ENCODE results near the gene OSTF1.

DNA sequence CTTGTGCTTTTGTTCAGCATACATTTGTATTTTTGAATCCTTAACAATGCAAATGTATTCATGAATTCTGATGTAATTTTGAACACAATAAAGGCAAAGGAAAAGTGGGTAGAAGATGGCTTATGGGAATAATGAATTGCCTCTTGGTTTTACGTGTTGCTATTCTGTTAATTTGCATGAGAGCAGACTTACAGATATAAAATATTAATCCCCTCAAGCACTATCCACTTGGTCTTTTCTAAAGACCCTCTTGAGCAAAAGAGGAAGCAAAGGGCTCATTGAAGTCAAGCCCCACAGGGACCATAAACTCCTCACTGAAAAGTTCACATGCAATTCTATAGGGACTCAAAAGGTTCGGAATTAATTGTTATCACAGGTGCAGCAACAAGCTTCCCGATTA, 51.9 kb downstream of the OSTF1 start:
- TF ChIP-seq, protein P1, sequence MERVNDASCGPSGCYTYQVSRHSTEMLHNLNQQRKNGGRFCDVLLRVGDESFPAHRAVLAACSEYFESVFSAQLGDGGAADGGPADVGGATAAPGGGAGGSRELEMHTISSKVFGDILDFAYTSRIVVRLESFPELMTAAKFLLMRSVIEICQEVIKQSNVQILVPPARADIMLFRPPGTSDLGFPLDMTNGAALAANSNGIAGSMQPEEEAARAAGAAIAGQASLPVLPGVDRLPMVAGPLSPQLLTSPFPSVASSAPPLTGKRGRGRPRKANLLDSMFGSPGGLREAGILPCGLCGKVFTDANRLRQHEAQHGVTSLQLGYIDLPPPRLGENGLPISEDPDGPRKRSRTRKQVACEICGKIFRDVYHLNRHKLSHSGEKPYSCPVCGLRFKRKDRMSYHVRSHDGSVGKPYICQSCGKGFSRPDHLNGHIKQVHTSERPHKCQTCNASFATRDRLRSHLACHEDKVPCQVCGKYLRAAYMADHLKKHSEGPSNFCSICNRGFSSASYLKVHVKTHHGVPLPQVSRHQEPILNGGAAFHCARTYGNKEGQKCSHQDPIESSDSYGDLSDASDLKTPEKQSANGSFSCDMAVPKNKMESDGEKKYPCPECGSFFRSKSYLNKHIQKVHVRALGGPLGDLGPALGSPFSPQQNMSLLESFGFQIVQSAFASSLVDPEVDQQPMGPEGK (CRISPR knock-in tag; IDR thresholded peaks at IDR 0.05; ENCODE audit: borderline replicate concordance), result no peak
- no peak for TF ChIP-seq RARB (CRISPR knock-in tag; IDR thresholded peaks at IDR 0.05)
- no peak for TF ChIP-seq ISL1 (CRISPR knock-in tag; IDR thresholded peaks at IDR 0.05)
